K562 (cell line): Measurements from ENCODE around the gene CAMK1D. TPM values are rescaled to one million over a fixed set of nuclear protein-coding genes. Genes with fewer than 3 reads are reported as not detected.

Experiments used
- ATAC-seq: fragments of 200-7000 bp; cut with Tn5 transposase; 3 replicates; pipeline ENCODE4 v1.9.1; 2020; ENCODE audit warnings: moderate library complexity
- BruUV-seq: library from RNA; stranded (reverse); fragments of 400-500 nt; replicated peaks from 2 replicates; lab custom pipeline; 2021; lab: Mats Ljungman, UMichigan
- CTCF ChIA-PET: fragments of 300-600 bp; formaldehyde crosslinking; extraction: SDS; loops from one replicate; lab custom pipeline; 2021; ENCODE audit warnings: low intra/inter-chr PET ratio; lab: Yijun Ruan, JAX
- POLR2A ChIA-PET: fragments of 300-600, 350-650 bp; sonication (Branson Sonifier 250); formaldehyde crosslinking; extraction: SDS; loops from one replicate; lab custom pipeline; 2021; ENCODE audit warnings: antibody characterized with exemption, inconsistent platforms; lab: Yijun Ruan, JAX
- DNase-seq, 4 experiments: peaks; one replicate each; pipeline versions ENCODE4 v3.0.0 to v3.0.0-alpha.2; 2011 to 2018; ENCODE audit warnings: low spot score in 3 of 4, mixed read lengths in 3 of 4; ENCODE audit errors: extremely low read depth in 1 of 4
- FAIRE-seq: peaks from 2 replicates; lab custom pipeline; 2011; peaks lifted over from hg19 to GRCh38; lab: Jason Lieb, UNC
- H2AFZ ChIP-seq: 2 replicates; pipeline ENCODE4 v1.6.0; 2011; ENCODE audit warnings: low read depth, low read length, control low read depth, inconsistent platforms
- H3K27ac ChIP-seq: fragments of 200-600 bp; 3 replicates; pipeline ENCODE4 v1.8.0; 2011; ENCODE audit warnings: low read depth, mild to moderate bottlenecking, control low read depth, inconsistent platforms, low read length, moderate library complexity, mixed read lengths; ENCODE audit errors: extremely low read depth
- H3K27me3 ChIP-seq, 2 experiments: fragments of 300-600 bp in 1 of 2; 2 replicates in 1 of 2; 3 replicates in 1 of 2; pipeline versions ENCODE4 v1.6.0 to v1.8.0; 2011; ENCODE audit warnings: inconsistent platforms in 2 of 2, low read length in 2 of 2, mild to moderate bottlenecking in 1 of 2, mixed read lengths in 1 of 2, moderate library complexity in 1 of 2; ENCODE audit not compliant: control insufficient read depth in 2 of 2, insufficient read depth in 2 of 2
- H3K36me3 ChIP-seq: fragments of 300-600 bp; 3 replicates; pipeline ENCODE4 v1.8.0; 2011; ENCODE audit warnings: mild to moderate bottlenecking, low read length, inconsistent platforms; ENCODE audit not compliant: control insufficient read depth, insufficient read depth
- H3K4me1 ChIP-seq, 2 experiments: fragments of 200-600 bp in 1 of 2; replicated peaks in 1 of 2; 2 replicates in 1 of 2; 3 replicates in 1 of 2; pipeline versions ENCODE4 v1.5.1 to v1.8.0; 2011; ENCODE audit warnings: inconsistent platforms in 2 of 2, low read length in 2 of 2, mild to moderate bottlenecking in 1 of 2, mixed read lengths in 1 of 2, moderate library complexity in 1 of 2; ENCODE audit not compliant: control insufficient read depth in 2 of 2, insufficient read depth in 2 of 2
- H3K4me2 ChIP-seq: 2 replicates; pipeline ENCODE4 v1.6.1; 2011; ENCODE audit warnings: low read length, control low read depth, inconsistent platforms, mixed read lengths; ENCODE audit not compliant: insufficient read depth
- H3K4me3 ChIP-seq: fragments of 200-600 bp; sonication (generic), shearing (Covaris generic); 2 replicates; pipeline ENCODE4 v1.5.1; 2016; ENCODE audit warnings: control low read depth, inconsistent platforms
- H3K79me2 ChIP-seq: fragments of 200-600 bp; 3 replicates; pipeline ENCODE4 v1.8.0; 2011; ENCODE audit warnings: low read length, inconsistent platforms; ENCODE audit not compliant: control insufficient read depth, insufficient read depth
- H3K9ac ChIP-seq, 2 experiments: 2 replicates each; pipeline versions ENCODE4 v1.6.0 to v1.6.1; 2011; ENCODE audit warnings: low read depth in 2 of 2, low read length in 2 of 2, control low read depth in 1 of 2, inconsistent platforms in 1 of 2, mild to moderate bottlenecking in 1 of 2, mixed read lengths in 1 of 2; ENCODE audit not compliant: insufficient read depth in 1 of 2
- H3K9me1 ChIP-seq: one replicate; pipeline ENCODE4 v1.6.0; 2011; ENCODE audit warnings: inconsistent platforms, mild to moderate bottlenecking, low read length, moderate library complexity; ENCODE audit not compliant: control insufficient read depth, insufficient read depth
- H3K9me3 ChIP-seq: replicated peaks from 2 replicates; pipeline ENCODE4 v1.5.1; 2011; ENCODE audit warnings: low read depth, low read length, inconsistent platforms; ENCODE audit not compliant: control insufficient read depth, insufficient read depth
- H4K20me1 ChIP-seq: replicated peaks from 2 replicates; pipeline ENCODE4 v1.6.1; 2011; ENCODE audit warnings: low read length, inconsistent platforms, mixed read lengths; ENCODE audit not compliant: control insufficient read depth, insufficient read depth
- HDAC3 ChIP-seq: fragments of 450-650 bp; IDR thresholded peaks from 2 replicates; pipeline ENCODE4 v1.6.1; 2018; ENCODE audit warnings: borderline replicate concordance, mild to moderate bottlenecking, moderate library complexity; ENCODE audit not compliant: partially characterized antibody
- PKNOX1 ChIP-seq: fragments of 450-650 bp; IDR thresholded peaks from 2 replicates; pipeline ENCODE4 v1.6.1; 2016
- ZNF431 ChIP-seq: sonication (generic); formaldehyde crosslinking; IDR thresholded peaks from 2 replicates; pipeline ENCODE4 v1.8.0; 2022; ENCODE audit warnings: mild to moderate bottlenecking, missing genetic modification reagents
- WGBS: fragments of 100-300 bp; shearing (Covaris generic); methylation state at CpG from one replicate; pipeline ENCODE4 v1.1.6; 2016; ENCODE audit warnings: low coverage, mixed read lengths; ENCODE audit not compliant: insufficient coverage; ENCODE audit errors: missing lambda C conversion rate; 5-methylcytosine and 5-hydroxymethylcytosine counted together
- in situ Hi-C: fragments of 300-500 bp; cut with MboI; formaldehyde crosslinking; loops from 4 replicates; pipeline ENCODE4 v1.15.0; 2018; ENCODE audit warnings: inconsistent platforms, mixed read lengths
- intact Hi-C: fragments of 100-400 bp; cut with micrococcal nuclease; formaldehyde crosslinking; loops from 2 replicates; pipeline ENCODE4 v1.14.2; 2022
- polyA plus RNA-seq, 8 experiments: library from polyadenylated mRNA; depleted of rRNA in 4 of 8; stranded (reverse) in 5 of 8; unstranded in 3 of 8; fragments of >200 nt; fragmentation: Nextera tagmentation in 2 of 8; fragmentation: Illumina TruSeq in 1 of 8; extraction: Ambion mirVana in 2 of 8; extraction: Trizol in 1 of 8; gene quantifications; 2 replicates each; pipeline versions ENCODE4 v1.2.1 to v1.2.3, GENCODE V29; 2011 to 2014; ENCODE audit warnings: inconsistent platforms in 1 of 8, missing spikeins in 1 of 8
- total RNA-seq, 7 experiments: library from RNA; depleted of rRNA in 6 of 7; stranded (reverse); fragments of >200 nt in 6 of 7; fragmentation: Illumina TruSeq in 2 of 7; extraction: Trizol in 2 of 7; gene quantifications; 2 replicates each; pipeline versions ENCODE4 v1.2.1 to v1.2.3, GENCODE V29; 2011 to 2021; ENCODE audit warnings: low replicate concordance in 1 of 7

The CAMK1D gene
- total and polyA plus RNA-seq, 9 of the 15 experiments (the other 6 are each of a cell fraction or from before 2014, with no cell fraction given) = 0.12 to 0.24 (median 0.20) TPM; not detected in 5

- POLR2A ChIA-PET = no interaction called here
- intact Hi-C loops (no loop called here), in situ Hi-C loops (loop anchor here (25.0 kb wide), 1 partner anchor 917 kb away; no protein-coding TSS in a partner anchor)
- Histone ChIP-seq H3K9ac (no peak overlapping the region), H3K9me3 (no peaks in the 10 kb centered on the region), H3K4me3 (no peak overlapping the region), H3K27me3 (peaks cover 16 to 20% of the 10 kb centered on the region in 2 experiments; a peak in 4 of 5 replicates), H3K79me2 (no peaks in the 10 kb centered on the region), H3K9me1 (peaks cover 2% of the 10 kb centered on the region), H3K27ac (no peak overlapping the region), H3K4me1 (no peaks in the 10 kb centered on the region), H3K36me3 (no peaks in the 10 kb centered on the region), H2AFZ (no peak overlapping the region), H4K20me1 (no peaks in the 10 kb centered on the region; the same call in 1 of the 2 replicates), H3K4me2 (no peak overlapping the region)
- no peak for TF ChIP-seq HDAC3
- no peak for ATAC-seq
- BruUV-seq = no TSS peak
- no peak for DNase-seq
- WGBS = 0% methylated on average over 6 of the region's 6 CpGs
- no peak for FAIRE-seq
- CTCF ChIA-PET = no interaction called here
Measured at GRCh38 chr10:12703813-12704212, 354.5 kb downstream of the CAMK1D start.

- Histone ChIP-seq H3K79me2 (no peaks in the 10 kb centered on the region), H3K4me2 (no peak overlapping the region), H3K4me3 (no peak overlapping the region), H3K9me1 (peaks cover 2% of the 10 kb centered on the region), H3K9ac (no peak overlapping the region), H3K27ac (no peak overlapping the region), H3K4me1 (no peaks in the 10 kb centered on the region), H4K20me1 (no peaks in the 10 kb centered on the region; the same call in 1 of the 2 replicates), H3K36me3 (no peaks in the 10 kb centered on the region), H3K27me3 (peaks cover 12 to 22% of the 10 kb centered on the region in 2 experiments; a peak in 4 of 5 replicates), H3K9me3 (no peaks in the 10 kb centered on the region), H2AFZ (no peak overlapping the region)
- no TSS peak for BruUV-seq
- ChIA-PET POLR2A (interaction anchor here (0.7 kb wide), 1 partner anchor 355 kb away, joined by 3 read pairs; no protein-coding TSS in a partner anchor), CTCF (no interaction called here)
- ATAC-seq = no peak
- no peak for DNase-seq
- in situ Hi-C loops (loop anchor here (25.0 kb wide), 1 partner anchor 917 kb away; no protein-coding TSS in a partner anchor), intact Hi-C loops (no loop called here)
- WGBS = 0% methylated on average over 3 of the region's 3 CpGs
- FAIRE-seq = no peak
- TF ChIP-seq ZNF431 (CRISPR knock-in tag) = no peak
- TF ChIP-seq PKNOX1 = peak; percentile 41
Measured at GRCh38 chr10:12704488-12704887, 355.1 kb downstream of the CAMK1D start.
